Kidney tubule cell (primary cell): ENCODE results near the gene CCDC181.

Experiments used
- DNase-seq: peaks from one replicate; pipeline ENCODE4 v3.0.0-alpha.2; 2018; ENCODE audit warnings: low spot score

The CCDC181 gene

GRCh38 chr1:169395955-169396354, 31.3 kb downstream of the CCDC181 start:
- no peak for DNase-seq

DNA sequence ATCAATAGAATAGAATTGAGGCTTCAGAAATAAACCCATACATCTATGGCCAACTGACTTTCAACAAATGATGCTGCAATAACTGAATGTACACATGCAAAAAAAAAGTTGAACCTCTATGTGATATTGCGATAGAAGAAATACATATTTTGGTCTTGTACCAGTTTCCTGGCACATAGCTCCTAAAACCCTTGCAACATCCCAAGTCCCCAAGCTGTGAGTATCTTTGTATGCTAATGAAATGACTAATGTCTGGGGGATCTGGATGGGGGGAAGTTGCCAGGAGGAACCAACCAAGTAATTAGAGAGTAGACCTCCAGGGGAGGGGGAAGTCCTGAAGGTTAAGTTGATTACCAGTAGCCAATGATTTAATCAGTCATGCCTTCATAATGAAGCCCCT, 34.9 kb downstream of the CCDC181 start:
- DNase-seq: no peak

- no peak for DNase-seq
These were observed 37.0 kb downstream of the CCDC181 start for GRCh38 chr1:169390303-169390702.

DNA sequence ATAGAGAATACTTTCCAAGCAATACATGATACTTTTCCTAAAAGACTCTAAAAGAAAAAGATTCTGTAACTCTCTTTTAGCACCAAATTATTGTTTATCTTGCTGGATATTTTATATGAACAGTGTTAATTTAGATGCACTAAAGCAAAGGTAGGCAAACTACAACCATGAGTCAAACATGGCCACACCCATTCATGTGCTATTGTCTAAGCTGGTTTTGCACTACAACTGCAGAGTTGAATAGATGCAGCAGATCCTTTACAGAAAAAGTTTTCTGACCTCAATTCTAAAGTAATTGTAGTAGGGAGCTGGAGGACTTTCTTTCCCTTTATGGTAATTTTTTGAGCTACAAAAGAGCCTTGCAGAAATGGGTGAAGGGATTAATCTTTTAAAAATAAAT, 39.9 kb downstream of the CCDC181 start:
- DNase-seq: no peak

- no peak for DNase-seq
These were observed 43.8 kb downstream of the CCDC181 start for GRCh38 chr1:169383449-169383848.

DNA sequence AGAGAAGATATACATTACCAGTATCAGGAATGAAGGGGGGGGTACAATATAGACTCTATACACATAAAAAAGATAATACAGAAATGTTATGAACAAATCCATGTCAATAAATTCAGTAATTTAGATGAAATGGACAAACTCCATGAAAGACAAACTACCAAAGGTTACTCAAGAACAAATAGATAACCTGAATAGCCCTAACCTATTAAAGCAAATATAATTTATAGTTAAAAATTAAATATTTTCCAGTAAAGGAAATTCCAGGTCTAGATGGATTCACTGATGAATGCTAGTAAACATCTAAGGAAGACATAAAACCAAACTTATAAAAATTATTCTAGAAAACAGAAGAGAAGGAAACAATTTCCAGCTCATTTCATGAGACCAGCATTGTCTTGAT, 46.1 kb downstream of the CCDC181 start:
- no peak for DNase-seq

GRCh38 chr1:169371404-169371803, 55.9 kb downstream of the CCDC181 start:
- no peak for DNase-seq

DNA sequence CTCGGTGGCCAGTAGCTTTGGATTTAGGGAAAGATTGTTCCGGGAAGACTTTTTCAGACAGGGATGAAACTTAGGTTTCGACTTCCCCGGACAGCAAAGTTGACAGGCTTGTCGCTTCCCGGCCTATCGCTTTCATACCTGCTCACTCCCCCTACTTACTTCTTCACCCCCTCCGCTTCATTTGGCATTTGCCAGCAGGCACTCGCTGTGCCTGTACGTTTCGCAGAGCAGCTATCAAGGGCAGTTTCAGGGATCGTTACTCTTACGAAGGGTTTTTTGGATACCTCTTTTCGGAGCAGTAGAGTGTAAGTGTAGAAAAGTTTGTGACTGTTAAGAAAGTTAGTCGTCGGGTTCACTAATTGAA, 58.9 kb downstream of the CCDC181 start:
- DNase-seq: no peak

DNA sequence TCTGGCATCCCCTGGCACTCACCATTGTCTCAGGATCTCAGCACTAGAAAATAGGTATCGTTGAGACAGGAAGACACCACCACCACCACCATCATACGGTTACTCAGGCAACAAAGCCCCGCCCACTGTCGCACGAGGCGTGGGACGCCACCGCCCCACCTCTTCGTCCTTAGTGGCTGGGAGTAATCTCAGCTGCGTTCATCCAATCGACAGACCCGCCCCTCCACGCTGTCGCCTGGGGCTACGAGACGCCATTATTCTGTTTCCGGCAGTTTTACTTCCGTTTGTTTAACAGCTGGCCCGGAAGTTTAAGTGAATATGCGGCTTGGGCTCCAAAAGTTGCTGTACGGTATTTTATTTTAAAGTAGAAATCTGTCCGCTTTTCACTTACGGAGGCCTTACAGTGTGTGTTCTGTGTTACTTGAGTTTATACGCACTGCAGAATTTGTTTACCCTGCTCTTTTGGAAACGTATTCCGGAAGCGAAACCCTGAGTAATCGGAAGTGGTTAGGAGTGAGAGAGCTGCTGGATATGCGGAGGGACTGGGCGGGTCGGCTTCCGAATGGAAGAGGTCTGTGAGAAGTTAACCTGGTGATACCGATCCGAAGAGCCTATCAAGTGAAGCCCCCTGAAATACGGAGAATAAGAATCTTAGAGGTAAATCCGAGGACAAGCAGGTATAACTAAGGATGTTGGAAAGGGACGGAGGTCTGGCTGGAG, 59.4 kb downstream of the CCDC181 start, which contains the start of the genes BLZF1 and NME7:
Gene BLZF1 (plus strand): TSS at position 510 of the 720 bp plus-strand sequence. CDS start 1,328 bp downstream, outside the sequence.
Gene NME7 (minus strand): TSS at position 112 of the 720 bp plus-strand sequence. CDS start 87 bp downstream, at position 25.
- DNase-seq: peak; percentile 98

DNA sequence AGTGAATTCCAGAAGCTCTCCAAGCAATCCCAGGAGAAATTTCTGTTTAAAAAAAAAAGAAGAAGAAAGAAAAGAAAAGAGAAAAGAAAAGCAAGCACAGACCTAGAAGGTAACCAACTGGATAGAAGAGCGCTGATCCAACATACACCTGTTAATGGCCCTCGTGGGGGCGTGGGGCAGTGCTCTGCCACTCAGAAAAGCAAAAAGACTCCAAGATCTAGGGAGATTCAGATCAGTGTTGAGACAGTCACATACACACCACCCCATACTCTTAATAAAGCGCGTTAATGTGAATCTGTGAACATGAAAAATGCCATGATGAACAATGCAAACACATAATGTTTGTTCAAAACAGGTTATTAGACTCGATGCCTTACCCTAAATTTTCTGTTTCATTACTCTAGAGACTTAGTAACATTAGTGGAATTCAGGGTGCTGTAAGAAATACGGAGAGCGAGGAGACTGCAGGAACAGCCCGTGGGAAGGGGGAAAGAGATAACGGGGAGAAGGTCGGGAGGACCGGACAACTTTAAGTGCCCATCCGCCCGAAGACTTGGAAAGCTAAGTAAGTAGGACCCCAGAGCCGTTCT, 60.1 kb downstream of the CCDC181 start:
- DNase-seq: no peak

- peak; percentile 92 for DNase-seq
These were observed 62.3 kb downstream of the CCDC181 start for GRCh38 chr1:169364948-169365347.

- DNase-seq: peak; percentile 90
These were observed 64.1 kb downstream of the CCDC181 start for GRCh38 chr1:169363046-169363730.

GRCh38 chr1:169361281-169361680, 66.0 kb downstream of the CCDC181 start:
- no peak for DNase-seq

DNA sequence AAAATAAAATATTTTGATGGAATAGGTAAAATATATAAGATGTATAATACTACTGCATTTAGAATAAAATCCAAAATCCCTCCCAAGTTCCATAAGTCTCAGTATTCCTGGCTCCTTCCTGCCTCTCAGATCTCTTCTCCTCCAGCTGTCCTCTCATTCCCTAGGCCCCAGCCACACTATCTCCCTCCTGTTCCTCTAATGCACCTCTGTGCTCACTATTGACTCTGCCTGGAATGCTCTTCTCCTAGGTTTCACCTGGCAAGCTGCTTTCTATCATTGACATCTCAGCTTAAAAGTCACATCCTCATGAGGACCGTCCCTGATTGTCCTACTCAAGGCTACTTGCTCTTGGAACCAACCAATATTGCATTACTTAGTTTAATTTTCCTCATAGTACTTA, 66.9 kb downstream of the CCDC181 start:
- no peak for DNase-seq

GRCh38 chr1:169348383-169349036, 78.8 kb downstream of the CCDC181 start:
- DNase-seq: peak; percentile 62

DNA sequence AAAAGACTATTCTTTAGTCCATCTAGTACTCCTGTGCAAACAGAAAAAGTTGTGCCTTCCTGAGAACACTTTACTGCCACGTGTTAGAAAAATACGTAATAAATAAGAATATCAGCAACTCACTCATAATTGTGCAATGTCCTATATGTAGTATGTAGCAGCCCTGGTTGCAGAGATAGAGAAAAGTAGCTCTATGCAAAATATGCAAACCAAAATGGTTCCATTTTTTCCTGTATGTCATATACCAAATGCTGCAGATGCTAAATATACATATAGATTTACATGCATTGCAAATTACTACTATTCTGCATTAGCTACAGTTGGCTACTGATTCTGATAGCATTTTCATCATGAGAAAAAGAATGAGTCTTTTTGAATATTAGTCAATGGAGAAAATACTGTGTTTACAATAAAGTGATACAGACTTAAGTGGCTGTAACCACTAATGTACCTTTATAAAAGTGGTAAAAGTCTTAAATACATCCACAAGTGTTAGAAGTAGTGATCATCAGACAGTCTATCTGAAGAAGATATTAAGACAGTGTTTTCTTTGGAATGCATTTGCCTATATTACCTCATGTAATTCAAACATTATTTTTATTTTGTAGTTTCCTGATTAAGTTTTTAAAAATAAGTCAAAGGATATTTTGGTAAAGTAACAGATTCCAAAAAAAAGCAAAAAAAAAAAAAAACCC, 79.4 kb downstream of the CCDC181 start:
- DNase-seq: no peak

GRCh38 chr1:169346036-169346589, 81.2 kb downstream of the CCDC181 start:
- DNase-seq: no peak

GRCh38 chr1:169345511-169345910, 81.8 kb downstream of the CCDC181 start:
- no peak for DNase-seq
